Panc1 (cell line): ENCODE measurements around the gene FAM83C. TPM values are rescaled to one million over a fixed set of nuclear protein-coding genes. Genes with fewer than 3 reads are reported as not detected.

Experiments used
- ATAC-seq: fragments of 200-7000 bp; cut with Tn5 transposase; 2 replicates; pipeline ENCODE4 v1.9.1; 2020; ENCODE audit warnings: mild to moderate bottlenecking, moderate library complexity
- BruUV-seq: library from RNA; stranded (reverse); fragments of 400-500 nt; replicated peaks from 2 replicates; lab custom pipeline; 2021; lab: Mats Ljungman, UMichigan
- CTCF ChIA-PET: fragments of 300-600 bp; sonication (Branson Sonifier 250); formaldehyde crosslinking; loops from one replicate; lab custom pipeline; 2022; ENCODE audit warnings: antibody characterized with exemption; lab: Charles Lee
- POLR2A ChIA-PET: fragments of 300-600 bp; sonication (Branson Sonifier 250); formaldehyde crosslinking; loops from one replicate; lab custom pipeline; 2022; ENCODE audit warnings: antibody characterized with exemption; lab: Charles Lee
- DNase-seq: peaks from one replicate; pipeline ENCODE4 v3.0.0-alpha.2; 2010; ENCODE audit warnings: low read depth, low spot score
- H3K27ac ChIP-seq: 2 replicates; pipeline ENCODE4 v1.5.1; 2011; ENCODE audit warnings: mild to moderate bottlenecking, low read length, inconsistent platforms
- H3K27me3 ChIP-seq: fragments of 200-500 bp; sonication (Bioruptor generic); 2 replicates; pipeline ENCODE4 v1.6.0; 2014; ENCODE audit warnings: low read length, inconsistent platforms; ENCODE audit not compliant: control insufficient read depth, insufficient read depth
- H3K36me3 ChIP-seq: fragments of 200-500 bp; sonication (Bioruptor generic); 2 replicates; pipeline ENCODE4 v1.5.1; 2014; ENCODE audit warnings: inconsistent platforms, mild to moderate bottlenecking, low read length, moderate library complexity; ENCODE audit not compliant: control insufficient read depth, insufficient read depth
- H3K4me1 ChIP-seq: 2 replicates; pipeline ENCODE4 v1.5.1; 2011; ENCODE audit warnings: inconsistent platforms, mild to moderate bottlenecking, low read length, moderate library complexity; ENCODE audit not compliant: control insufficient read depth, insufficient read depth
- H3K4me3 ChIP-seq, 2 experiments: 2 replicates each; pipeline ENCODE4 v1.5.1; 2011 to 2012; ENCODE audit warnings: low read depth in 2 of 2, low read length in 2 of 2, mild to moderate bottlenecking in 2 of 2, inconsistent platforms in 1 of 2, moderate library complexity in 1 of 2
- H3K9me3 ChIP-seq: fragments of 200-500 bp; sonication (Bioruptor generic); 2 replicates; pipeline ENCODE4 v1.5.1; 2014; ENCODE audit warnings: low read depth, mild to moderate bottlenecking, inconsistent platforms, low read length, moderate library complexity; ENCODE audit not compliant: control insufficient read depth, insufficient read depth
- CTCF ChIP-seq: fragments of 450-650 bp; IDR thresholded peaks from 2 replicates; pipeline ENCODE4 v1.5.1; 2017; ENCODE audit warnings: mild to moderate bottlenecking
- POLR2AphosphoS5 ChIP-seq: IDR thresholded peaks from 2 replicates; pipeline ENCODE4 v1.6.1; 2012; ENCODE audit warnings: mild to moderate bottlenecking, low read depth, low read length, moderate library complexity
- REST ChIP-seq, 2 experiments: IDR thresholded peaks; 2 replicates each; pipeline ENCODE4 v1.6.1; 2011 to 2012; ENCODE audit warnings: low read depth in 2 of 2, control low read depth in 1 of 2, low read length in 1 of 2, mild to moderate bottlenecking in 1 of 2, moderate library complexity in 1 of 2; ENCODE audit not compliant: insufficient read depth in 1 of 2
- SIN3A ChIP-seq: IDR thresholded peaks from 2 replicates; pipeline ENCODE4 v1.6.1; 2012; ENCODE audit warnings: low read depth, mild to moderate bottlenecking, low read length, moderate library complexity, borderline replicate concordance; ENCODE audit not compliant: insufficient read depth
- TCF7L2 ChIP-seq: IDR thresholded peaks from 2 replicates; pipeline ENCODE4 v1.6.1; 2011; ENCODE audit warnings: mild to moderate bottlenecking, low read depth, low read length, inconsistent platforms
- in situ Hi-C: cut with HindIII; loops from 2 replicates; pipeline ENCODE4 v1.10.0; 2016; ENCODE audit warnings: low sequenced_read_pairs, low pct_unique_long_range_greater_than_20kb
- intact Hi-C: fragments of 100-400 bp; cut with micrococcal nuclease; formaldehyde crosslinking; loops from one replicate; pipeline ENCODE4 v1.10.0; 2022; ENCODE audit not compliant: unreplicated experiment
- total RNA-seq: library from RNA; stranded (reverse); gene quantifications from one replicate; pipeline ENCODE4 v1.2.1, GENCODE V29; 2021; ENCODE audit not compliant: unreplicated experiment

FAM83C gene
- total RNA-seq, 1 experiment from 2014 or later = not detected

GRCh38 chr20:35294293-35294685 is 2.1 kb upstream of the FAM83C start:
- TF ChIP-seq REST (IDR thresholded peaks at IDR 0.05; ENCODE audit: insufficient read depth in 1 of 2, low read depth in 2 of 2, low read length in 1 of 2) (no peak), CTCF (no peak), POLR2AphosphoS5 (no peak)
- Histone ChIP-seq H3K27ac (no peak overlapping the region), H3K4me1 (no peaks in the 10 kb centered on the region), H3K36me3 (no peaks in the 10 kb centered on the region), H3K27me3 (no peaks in the 10 kb centered on the region), H3K9me3 (no peaks in the 10 kb centered on the region), H3K4me3 (no peak overlapping the region)
- intact Hi-C loops = no loop called here
- in situ Hi-C loops = no loop called here
- no peak for ATAC-seq
- no peak for DNase-seq
- BruUV-seq = no TSS peak
- POLR2A ChIA-PET = no interaction called here
- CTCF ChIA-PET = no interaction called here

- no peak for ATAC-seq
- POLR2A ChIA-PET = no interaction called here
- no peak for DNase-seq
- no peak overlapping the region for H3K4me3 ChIP-seq
- in situ Hi-C loops (no loop called here), intact Hi-C loops (no loop called here)
- BruUV-seq = no TSS peak
- CTCF ChIA-PET = no interaction called here
- no peaks in the 10 kb centered on the region for H3K36me3 ChIP-seq
- no peaks in the 10 kb centered on the region for H3K9me3 ChIP-seq
- no peaks in the 10 kb centered on the region for H3K4me1 ChIP-seq
- TF ChIP-seq TCF7L2 (no peak), POLR2AphosphoS5 (no peak), CTCF (no peak), REST (IDR thresholded peaks at IDR 0.05; ENCODE audit: insufficient read depth in 1 of 2, low read depth in 2 of 2, low read length in 1 of 2) (no peak), SIN3A (no peak)
- no peak overlapping the region for H3K27ac ChIP-seq
- no peaks in the 10 kb centered on the region for H3K27me3 ChIP-seq
Observed at GRCh38 chr20:35293303-35294292, 1.4 kb upstream of the FAM83C start.
